GM08714 (cell line): ENCODE results near the gene MALL.
"Not testable (repeated sequence)": the region's sequence is repeated elsewhere in the genome, so short reads cannot be mapped to it uniquely, and the experiment has no call there.

ENCODE experiments used
- H3K4me3 ChIP-seq: fragments of 200-500 bp; sonication (Bioruptor generic); 2 replicates; pipeline ENCODE4 v1.5.1; 2014; ENCODE audit warnings: mild to moderate bottlenecking, low read length, inconsistent platforms
- ZNF274 ChIP-seq: IDR thresholded peaks from 2 replicates; pipeline ENCODE4 v1.6.1; 2012; ENCODE audit warnings: mild to moderate bottlenecking, low read depth, low read length

MALL gene

DNA sequence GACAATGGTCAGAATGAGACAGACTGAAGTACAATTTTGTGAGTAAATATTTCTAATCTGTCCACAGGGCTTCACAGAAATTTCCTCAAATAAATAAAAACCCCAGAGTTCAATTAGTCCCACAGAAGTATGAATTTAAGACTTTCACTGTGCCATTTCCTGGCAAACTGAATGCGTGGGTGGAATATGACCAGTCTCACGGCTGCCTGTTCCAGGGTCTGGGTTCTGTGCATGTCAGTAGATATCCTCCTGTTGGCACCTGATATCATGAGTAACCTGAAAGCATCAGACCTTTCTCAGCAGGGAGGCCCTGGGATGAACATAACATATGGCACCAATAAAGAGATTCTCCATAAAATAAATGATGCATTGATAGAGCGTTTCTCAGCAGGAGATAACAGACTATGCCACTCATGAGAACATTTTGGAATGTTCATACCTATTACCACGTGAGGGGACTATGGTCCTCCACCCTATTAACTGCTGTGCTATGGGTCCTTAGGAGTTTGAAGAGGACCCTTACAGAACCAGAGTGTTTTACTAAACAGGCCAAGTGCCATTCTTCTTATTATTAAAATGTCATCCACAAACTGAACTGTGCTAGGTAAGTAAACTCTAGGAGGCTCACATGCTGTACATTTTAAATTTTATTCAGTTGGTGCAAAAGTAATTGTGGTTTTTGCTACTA lies 10.6 kb upstream of the MALL start:
- no peak for TF ChIP-seq ZNF274
- H3K4me3 ChIP-seq, result no peak overlapping the region

DNA sequence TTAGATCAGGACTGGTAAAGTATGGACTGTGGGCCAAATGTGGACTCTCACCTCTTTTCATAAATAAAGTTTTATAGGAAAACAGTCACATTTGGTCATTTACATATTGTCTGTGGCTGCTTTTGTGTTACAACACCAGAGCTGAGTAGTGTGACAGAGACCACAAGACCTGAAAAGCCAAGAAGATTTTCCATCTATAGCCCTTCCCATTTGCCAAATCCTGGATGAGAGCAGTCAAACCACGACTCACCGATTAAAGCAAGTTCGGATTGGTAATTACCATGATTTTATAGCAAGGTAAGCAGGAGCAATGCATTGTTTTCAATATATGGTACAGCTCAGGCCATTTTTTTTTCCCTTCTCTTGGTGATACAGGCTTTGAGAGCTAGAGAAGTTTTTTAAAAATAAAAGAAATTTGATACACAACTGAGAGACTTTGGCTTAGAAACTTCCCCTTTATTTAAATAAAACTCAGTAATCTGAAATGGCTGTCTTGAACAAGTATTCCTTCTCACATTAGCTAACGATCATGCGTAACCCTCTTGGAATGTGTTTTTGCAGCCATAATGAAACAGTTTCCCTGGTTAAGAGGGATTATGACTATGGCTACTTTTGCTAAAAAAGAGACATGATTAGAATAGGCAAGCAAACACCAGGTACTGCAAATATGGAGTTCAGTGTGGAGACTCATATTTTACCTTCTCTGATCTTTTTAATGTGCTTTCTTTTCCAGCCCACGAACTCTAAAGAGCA lies 9.5 kb upstream of the MALL start:
- TF ChIP-seq ZNF274, result no peak
- H3K4me3 ChIP-seq, result no peak overlapping the region

DNA sequence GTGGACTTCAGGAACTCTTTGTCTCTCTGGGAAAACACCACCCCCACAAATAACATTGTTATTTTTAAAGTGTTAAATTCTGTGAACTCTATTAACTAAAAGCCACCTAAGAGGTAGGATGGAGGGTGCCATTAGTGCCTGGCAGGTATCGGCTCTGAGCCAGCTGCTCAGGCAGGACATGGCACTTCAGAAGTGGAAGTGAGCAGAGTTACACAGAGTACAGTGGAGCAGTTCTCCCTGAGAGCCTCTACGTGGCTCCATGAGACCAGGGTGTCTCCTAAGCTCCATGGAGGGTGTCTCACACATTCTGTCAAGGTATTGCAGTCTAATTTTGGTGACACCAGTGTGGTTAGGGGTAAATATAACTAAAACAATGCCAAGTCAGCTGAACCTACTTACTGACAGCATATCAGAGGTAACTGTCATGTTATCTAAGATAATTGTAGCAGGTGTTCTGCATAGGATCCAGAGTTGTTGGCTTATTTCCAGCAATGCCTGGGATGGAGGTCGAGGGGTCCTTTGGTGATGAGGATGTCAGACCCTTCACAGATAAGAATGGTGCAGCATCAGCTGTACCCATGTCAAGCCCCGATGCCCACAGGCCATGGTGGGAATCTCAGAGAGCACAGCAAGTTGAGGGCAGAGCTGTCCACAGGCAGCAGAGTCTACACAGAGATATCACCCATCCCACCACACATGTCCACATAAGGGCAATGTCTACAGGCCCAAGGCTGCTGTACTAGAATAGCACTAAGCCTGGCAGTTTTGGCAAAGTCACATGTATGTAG lies 8.6 kb upstream of the MALL start:
- H3K4me3 ChIP-seq, result no peak overlapping the region
- TF ChIP-seq ZNF274, result no peak

DNA sequence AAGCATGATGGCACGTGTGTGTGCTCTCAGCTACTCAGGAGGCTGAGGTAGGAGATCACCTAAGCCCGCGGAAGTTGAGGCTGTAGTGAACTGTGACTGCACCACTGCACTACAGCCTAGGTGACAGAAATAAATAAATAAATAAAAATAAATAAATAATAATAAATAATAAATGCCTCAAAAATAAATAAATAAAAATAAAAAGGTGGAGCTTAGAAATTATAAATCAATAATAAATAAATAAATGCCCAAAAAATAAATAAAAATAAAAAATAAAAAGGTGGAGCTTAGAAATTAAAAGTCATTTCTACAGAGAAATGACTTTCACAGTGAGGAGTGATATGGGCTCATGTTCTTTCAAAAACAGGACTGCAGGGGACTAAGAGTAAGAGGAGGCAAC lies 6.0 kb upstream of the MALL start:
- no peak for TF ChIP-seq ZNF274
- H3K4me3 ChIP-seq, result no peak overlapping the region

DNA sequence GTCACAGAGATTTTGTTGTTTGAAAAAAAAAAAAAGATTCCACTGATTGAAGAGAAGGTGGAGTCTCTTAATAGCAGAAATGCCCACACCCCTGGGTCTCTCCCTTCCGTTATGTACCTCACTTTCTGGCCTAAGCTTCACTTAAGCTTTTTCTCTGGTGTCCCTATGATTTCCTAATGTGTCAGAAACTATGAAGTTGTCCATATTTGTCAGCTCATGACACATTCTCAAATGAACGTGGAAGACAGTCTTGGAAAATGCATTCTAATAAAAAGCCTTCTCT lies 5.4 kb upstream of the MALL start:
- no peak overlapping the region for H3K4me3 ChIP-seq
- TF ChIP-seq ZNF274, result no peak

DNA sequence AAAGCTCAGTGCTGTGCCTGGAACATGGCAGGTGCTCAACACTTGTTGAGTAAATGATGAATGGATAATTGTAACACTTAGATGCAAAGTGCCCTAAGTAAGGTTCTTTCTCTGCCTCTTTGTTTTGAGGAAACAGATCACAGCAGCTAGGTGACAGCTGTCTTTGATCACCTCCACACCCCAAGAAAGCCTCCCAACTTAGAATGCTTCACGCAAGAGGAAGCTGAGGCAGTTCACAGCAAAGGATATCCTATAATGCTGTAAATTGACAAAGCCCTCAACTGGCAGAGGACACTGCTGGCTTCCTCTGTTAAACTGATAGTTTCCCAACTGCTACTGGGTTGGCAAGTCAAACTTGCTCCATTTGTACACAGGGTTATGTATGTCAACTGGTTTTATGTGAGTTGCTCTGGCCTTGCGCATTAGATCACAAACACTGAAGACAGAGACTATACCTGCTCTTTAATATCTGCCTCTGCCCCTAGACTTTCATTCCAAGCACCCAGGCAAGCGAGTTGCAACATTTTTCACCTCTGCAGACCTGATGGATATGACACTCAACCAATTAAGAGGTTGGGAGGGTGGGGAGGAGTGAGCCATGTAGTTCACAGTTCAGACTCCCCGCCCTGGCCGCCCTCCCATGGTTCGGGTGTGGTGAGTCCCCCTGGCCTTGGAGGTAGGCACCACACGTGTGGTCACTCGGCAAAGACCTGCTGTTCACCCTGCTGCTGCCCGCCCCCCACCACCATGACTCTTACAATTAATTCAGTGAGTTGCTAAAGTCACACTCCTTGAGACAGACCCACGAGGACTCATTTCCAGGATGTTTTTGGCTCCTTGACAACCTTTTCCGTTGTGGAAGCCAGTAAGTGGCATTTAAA lies 4.8 kb upstream of the MALL start:
- no peak overlapping the region for H3K4me3 ChIP-seq

DNA sequence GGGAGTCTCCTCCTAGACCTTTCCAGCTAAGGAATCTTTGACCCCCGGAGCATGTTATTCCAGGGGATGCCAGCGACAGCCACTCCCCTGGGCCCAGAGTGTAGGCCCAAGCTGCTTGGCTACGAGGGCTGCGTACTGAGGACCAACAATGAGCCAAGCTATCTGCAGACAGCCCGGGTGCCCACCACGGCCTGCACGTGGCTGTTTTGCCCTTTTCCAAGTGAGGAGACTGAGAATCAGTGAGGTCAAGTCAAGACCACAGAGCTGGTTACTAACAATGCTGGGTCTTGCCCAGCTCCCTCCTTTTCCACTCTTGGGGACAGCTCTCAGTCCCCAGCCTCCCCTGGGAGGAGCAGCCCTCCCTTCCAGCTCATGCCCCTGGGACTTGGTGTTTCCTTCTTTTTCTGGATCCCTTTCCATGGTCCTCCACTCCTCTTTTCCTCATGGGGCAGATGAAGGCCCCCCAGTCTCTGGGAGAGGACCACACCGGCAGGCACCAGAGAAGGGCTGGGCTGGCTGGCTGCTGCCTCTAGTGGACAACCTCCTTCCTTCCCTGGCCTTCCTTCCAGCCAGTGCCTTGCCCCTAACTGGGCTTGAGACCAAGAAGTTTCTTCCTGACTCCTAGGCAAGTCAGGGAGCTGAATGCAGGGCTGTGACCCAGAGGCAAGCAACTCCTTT lies 550 bp upstream of the MALL start:
- TF ChIP-seq ZNF274, result no peak
- H3K4me3 ChIP-seq, result no peak overlapping the region

More for the DNA sequence above, 4.8 kb upstream of the MALL start:
- TF ChIP-seq ZNF274, result no peak

DNA sequence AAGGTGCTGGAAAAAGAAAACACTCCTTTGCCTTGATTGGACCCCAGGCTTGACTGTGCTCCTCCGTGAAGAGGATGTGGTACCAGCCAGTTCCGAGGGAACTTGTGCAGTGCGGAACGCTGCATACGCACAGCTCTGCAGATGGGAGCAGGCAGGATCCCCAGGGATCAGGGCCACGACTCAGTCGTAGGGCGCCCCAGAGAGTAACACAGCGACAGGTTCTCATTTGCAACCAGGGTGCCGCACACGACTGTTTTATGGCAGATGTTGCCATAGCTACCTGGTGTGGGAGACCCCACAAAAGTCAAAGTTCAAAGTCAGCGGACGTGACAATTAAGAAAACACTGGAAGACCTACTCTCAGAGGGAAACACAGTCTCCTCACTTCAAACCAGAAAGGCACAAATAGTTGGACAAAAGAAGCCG lies 779 bp downstream of the MALL start:
- TF ChIP-seq ZNF274, result no peak
- H3K4me3 ChIP-seq, result no peak overlapping the region

DNA sequence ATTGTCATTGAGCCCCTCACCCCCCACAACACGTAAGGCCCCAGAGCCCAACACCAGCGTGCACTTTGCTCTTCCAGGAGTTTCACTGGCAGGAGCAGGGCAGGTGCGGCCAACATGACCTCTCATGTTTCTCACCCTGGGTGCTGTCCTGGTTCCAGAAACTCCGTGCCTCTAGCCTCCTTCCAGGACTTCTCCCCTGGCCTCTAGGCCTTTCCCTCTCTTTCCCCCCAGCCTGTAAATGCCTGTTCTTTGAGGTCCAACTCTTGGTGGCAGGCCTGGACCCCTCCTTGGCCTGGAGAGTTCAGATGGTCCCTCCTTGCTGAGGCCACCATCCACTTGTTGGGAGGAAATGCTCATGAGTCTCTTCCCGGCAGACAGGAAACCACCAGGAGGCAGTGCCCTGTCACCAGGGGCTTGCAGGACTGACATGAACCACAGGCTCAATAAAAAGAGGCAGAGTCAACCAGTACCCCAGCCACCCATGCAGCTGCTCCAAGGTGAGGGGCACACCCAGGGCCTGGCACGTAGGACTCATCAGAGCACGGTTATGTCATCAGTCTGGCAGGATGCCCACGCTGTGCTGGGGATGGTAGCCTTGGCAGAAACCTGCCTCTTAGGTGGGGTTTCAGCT lies 1.5 kb downstream of the MALL start:
- no peak for TF ChIP-seq ZNF274
- H3K4me3 ChIP-seq, result no peak overlapping the region

DNA sequence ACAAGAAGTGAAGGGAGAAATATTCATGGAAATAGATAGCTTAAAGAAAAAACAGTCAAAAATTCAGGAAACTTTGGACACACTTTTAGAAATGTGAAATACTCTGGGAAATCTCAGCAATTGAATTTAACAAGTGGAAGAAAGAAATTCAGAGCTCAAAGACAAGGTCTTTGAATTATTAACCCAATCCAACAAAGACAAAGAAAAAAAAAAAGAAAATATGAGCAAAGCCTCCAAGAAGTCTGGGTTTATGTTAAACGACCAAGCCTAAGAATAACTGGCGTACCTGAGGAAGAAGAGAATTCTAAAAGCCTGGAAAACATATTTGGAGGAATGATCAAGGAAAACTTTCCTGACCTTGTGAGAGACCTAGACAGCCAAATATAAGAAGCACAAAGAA lies 7.3 kb downstream of the MALL start:
- H3K4me3 ChIP-seq, result not testable (repeated sequence)

DNA sequence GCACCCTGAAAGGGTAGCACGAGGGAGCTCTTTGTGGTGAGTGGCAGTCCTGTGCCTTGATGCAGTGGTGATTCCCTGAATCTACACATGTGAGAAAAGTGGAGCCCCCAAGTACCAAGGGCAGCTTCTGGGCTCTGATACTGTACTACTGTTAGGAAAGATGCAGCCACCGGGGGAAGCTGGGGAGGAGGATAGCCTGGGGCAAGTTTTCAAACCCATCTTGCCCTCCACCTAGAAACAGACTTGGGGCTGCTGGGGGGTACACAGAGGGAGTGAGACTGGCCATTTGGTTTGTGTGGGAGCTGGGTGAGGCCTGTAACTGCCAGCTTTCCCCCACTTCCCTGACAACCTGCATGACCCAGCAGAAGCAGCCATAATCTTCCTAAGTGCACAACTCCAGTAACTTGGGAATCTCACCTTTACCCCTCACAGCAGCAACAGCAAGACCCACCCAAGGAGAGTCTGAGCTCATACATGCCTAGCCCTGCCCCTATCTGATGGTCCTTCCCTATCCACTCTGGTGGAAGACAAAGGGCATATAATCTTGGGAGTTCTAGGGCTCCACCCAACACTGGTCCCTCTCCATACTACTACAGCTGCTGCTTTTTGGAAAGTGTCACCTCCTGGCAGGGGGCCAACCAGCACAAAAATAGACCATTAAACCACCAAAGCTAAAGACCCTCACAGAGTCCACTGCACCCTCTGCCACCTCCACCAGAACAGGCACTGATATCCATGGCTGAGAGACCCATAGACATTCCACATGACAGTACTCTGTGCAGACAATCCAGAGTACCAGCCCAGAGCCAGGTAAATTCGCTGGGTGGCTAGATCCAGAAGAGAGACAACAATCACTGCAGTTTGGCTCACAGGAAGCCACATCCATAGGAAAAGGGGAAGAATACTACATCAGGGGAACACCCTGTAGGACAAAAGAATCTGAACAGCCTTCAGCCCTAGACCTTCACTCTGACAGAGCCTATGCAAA lies 8.2 kb downstream of the MALL start:
- H3K4me3 ChIP-seq, result no peak overlapping the region
- no peak for TF ChIP-seq ZNF274

DNA sequence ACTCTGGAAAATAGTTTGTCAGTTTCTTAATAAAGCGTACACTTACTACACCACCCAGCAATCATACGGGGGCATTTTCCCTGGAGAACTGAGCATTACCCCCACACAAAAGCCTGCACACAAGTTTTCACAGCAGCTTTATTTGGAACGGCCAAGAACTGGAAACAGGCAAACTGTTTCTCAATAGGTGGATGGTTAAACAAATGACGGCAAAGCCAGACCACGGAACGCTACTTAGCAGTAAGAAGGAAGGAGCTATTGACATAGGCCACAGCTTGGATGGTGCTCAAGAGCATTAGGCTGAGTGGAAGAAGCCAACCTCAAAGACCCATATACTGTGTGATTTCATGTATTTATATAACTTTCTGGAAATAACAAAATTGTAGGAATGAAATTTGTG lies 9.0 kb downstream of the MALL start:
- H3K4me3 ChIP-seq, result no peak overlapping the region
- TF ChIP-seq ZNF274, result no peak
